SIG-M5 (cell line): ENCODE results near the gene NCEH1.
"Not testable (repeated sequence)": the region's sequence is repeated elsewhere in the genome, so short reads cannot be mapped to it uniquely, and the experiment has no call there.

ENCODE experiments used
- DNase-seq: peaks from one replicate; lab custom pipeline; 2025; lab: John Stamatoyannopoulos, UW

The NCEH1 gene

DNA sequence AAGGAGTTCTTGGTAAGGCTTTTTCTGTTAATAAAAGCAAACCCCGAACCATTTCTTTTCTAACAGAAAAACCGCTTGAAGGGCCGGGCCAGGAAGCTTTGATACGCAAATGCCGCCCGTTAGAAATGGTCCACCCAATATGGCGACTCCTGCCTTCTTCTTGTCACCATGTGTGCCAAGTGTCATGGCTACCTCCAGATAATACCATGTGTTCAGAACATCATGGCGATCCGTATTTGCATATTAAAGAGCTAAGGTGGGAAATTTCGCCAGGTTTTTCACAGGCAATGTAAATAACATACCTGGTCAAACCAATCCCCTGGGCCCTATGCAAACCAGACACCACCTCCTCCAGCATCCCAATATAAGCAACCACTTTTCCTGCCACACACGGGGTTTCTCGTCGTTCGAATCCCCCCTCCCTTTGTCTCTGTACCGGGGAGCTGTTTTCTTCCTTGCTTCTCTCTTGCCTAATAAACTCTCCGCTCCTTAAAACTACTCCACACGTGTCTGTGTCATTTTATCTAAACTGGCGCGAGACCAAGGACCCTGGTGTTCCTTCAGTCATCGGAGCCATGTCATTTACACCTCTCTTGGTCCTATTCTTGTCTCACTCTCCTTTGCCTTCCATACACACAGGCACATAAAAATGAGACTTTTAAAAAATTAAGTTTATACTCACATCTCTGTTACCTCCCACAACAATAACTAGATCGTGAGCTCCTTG, 34.5 kb downstream of the NCEH1 start:
- DNase-seq: no peak

- peak; percentile 2 for DNase-seq
Measured at GRCh38 chr3:172675441-172676193, 35.2 kb downstream of the NCEH1 start.

DNA sequence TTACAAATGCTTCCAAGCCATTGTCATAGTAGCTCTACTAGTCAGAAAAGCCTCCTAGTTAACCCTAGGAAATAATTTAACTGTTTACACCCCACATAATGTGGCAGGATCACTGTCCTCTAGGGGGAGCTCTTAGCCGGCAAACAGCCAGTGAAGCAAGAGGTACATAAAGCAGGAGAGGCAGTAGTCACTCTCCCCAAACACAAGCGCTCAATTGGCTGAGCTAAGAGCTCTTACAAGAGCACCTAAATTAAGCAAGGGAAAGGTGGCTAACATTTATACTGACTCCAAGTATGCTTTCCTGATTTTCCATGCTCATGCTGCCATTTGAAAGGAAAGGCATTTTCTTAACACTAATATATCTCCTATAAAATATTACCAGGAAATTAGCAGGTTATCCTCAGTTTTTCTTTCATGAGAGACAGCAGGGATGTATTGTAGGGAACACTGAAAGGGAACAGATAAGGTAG, 37.6 kb downstream of the NCEH1 start:
- DNase-seq: peak; percentile 55

GRCh38 chr3:172669021-172669420, 41.8 kb downstream of the NCEH1 start:
- DNase-seq: no peak

GRCh38 chr3:172666873-172667694, 43.8 kb downstream of the NCEH1 start:
- DNase-seq: peak; percentile 17

- no peak for DNase-seq
Measured at GRCh38 chr3:172666181-172666872, 44.5 kb downstream of the NCEH1 start.

- not testable (repeated sequence) for DNase-seq
Measured at GRCh38 chr3:172665510-172665909, 45.4 kb downstream of the NCEH1 start.

DNA sequence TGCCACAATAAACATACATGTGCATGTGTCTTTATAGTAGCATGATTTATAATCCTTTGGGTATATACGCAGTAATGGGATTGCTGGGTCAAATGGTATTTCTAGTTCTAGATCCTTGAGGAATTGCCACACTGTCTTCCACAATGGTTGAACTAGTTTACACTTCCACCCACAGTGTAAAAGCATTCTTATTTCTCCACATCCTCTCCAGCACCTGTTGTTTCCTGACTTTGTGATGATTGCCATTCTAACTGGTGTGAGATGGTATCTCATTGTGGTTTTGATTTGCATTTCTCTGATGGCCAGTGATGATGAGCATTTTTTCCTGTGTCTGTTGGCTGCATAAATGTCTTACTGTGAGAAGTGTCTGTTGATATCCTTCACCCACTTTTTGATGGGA, 50.4 kb downstream of the NCEH1 start:
- not testable (repeated sequence) for DNase-seq

DNA sequence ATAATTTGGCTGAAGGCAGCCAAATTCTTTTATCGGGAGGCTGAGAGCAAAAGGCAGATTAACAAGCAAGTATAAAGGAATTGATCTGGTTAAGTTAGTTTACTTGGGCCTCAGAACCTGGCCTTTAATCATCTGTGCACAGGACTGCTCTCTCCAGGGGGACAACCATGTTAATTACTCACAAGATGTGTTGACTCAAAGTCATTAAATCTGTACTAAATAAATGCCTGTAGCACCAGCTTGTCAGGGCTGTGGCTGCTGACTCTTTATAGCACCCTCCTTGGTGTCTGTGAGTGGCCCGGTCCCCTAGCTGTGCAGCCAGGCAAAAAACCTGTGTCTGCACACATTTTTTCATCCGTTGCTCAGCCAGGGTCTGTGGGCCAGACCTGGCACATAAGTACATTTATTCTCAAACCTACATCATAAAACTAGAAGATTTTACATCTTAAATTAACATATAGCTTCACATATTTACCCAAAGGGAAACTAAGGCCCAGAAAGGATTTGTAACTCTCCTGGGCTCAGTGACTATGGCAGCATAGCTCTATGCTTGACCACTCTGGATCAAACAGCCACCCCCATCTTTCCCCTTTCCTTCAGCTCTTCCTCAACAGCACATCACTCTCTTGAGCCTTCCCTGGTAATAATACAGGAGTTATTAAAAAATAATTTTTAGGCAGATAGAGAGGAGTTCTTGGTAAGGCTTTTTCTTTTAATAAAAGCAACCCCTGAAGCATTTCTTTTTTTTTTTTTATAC, 51.4 kb downstream of the NCEH1 start:
- DNase-seq: no peak

- no peak for DNase-seq
Measured at GRCh38 chr3:172658344-172659245, 52.3 kb downstream of the NCEH1 start.

GRCh38 chr3:172656602-172657001, 54.3 kb downstream of the NCEH1 start:
- DNase-seq: no peak

- no peak for DNase-seq
Measured at GRCh38 chr3:172655388-172655787, 55.5 kb downstream of the NCEH1 start.

DNA sequence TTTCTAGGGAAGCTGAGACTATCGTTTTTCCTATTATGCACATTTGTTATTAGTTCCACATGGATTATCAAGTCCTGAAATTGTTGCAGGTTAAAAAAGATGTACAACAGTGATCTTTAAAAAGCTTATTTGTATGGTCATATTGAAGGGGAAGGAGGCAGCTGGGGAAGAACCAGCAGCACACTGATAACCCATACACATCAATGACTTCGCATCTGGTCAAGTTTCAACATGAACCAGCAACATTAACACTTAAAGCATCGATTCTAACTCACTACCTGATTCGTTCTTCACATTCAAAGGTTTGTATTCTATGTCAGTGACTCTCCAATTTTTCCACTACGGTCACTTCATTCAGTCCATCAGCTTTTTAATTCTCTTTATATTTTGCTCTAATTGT, 56.4 kb downstream of the NCEH1 start:
- no peak for DNase-seq

GRCh38 chr3:172653004-172653572, 57.8 kb downstream of the NCEH1 start:
- DNase-seq: no peak

DNA sequence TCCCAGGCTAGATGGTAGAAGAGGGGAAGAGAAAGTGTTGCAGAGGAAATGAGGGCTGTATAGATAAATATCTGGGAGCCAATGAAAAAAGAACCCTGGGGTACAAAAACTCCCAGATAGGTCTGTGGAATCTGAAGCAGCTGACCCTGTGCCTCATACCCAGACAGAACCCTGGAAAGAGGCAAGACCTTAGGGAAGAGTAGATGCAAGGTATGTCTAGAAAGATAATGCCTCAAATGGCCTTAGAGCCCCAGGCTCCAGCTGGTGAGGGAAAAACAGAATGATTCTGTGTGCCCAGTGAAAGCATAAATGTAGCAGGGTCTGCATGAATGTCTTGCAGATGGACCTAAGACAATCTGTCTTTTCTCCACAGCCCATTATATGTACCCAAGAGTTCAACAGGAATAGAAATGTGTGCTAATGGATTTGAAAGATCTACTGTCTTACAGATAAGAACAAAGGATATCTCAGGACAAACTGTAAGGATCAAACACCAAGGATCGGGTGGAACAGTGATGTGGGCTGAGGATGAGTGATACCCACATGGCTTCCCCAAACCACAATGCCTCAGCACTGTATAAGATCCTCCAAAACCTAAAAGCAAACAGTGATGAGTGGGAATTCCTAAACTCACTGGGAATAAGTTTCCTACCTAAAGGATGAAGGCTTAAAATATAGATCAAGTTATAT, 58.8 kb downstream of the NCEH1 start:
- no peak for DNase-seq

DNA sequence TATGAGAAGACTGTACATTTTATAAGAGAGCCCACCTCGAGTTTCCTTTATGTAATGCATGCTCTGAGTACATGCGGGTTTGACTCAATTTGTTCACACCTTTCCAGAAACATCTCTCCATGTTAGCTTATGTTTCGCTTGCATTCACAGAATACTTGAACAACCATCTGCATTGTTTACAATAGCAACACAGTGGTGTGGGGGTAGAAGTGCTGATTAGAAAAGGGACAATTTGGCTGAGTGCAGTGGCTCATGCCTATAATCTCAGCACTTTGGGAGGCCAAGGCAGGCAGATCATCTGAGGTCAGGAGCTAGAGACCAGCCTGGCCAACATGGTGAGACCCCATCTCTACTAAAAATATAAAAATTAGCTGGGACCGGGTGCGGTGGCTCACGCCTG, 60.9 kb downstream of the NCEH1 start:
- DNase-seq: no peak

GRCh38 chr3:172648747-172649146, 62.1 kb downstream of the NCEH1 start:
- DNase-seq: peak; percentile 14

GRCh38 chr3:172647823-172648222, 63.0 kb downstream of the NCEH1 start:
- DNase-seq: no peak

GRCh38 chr3:172647080-172647479, 63.8 kb downstream of the NCEH1 start:
- DNase-seq: no peak
